Measurements from ENCODE around the gene AIRE. TPM values are rescaled to one million over a fixed set of nuclear protein-coding genes. Genes with fewer than 3 reads are reported as not detected.
"Not testable (repeated sequence)": the region's sequence is repeated elsewhere in the genome, so short reads cannot be mapped to it uniquely, and the experiment has no call there.

AIRE gene
- total and polyA plus RNA-seq, 12 donors, result 0.06 to 1.1 (median 0.09) TPM; not detected in 8

DNA sequence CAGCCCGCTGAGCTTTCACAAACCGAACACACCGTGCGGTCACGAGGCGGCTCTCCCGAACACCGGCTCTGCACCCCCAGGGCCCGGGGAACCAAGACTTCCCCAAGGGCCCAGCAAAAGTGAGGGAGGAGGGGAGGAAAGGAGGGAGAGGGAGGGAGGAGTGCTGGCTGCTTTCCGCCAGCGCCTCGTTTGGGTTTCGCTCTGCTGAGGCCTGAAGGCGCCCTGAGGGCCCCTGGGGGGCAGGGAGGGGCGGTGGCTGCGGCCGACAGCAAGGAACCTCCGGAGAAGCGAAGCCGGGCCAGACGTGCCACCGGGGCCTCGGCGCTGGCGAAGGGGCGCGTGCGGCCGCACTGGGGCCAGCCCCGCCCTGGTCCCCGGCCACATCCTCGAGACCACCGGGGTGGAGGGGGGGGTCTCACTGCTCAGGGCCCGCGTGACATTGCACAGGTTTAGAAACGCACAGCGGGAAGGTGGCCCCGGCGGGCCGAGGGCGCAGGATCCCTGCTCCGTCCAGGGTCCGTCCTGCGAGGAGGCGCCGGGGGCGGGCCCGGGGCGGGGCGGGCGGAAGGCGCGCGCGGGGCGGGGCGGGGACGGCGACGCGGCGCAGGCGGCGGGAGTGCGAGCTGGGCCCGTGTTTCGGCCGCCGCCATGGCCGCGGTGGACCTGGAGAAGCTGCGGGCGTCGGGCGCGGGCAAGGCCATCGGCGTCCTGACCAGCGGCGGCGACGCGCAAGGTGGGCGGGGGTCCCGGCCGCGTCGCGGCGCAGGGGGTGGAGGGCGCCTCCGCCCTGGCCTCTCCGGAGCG, 14.0 kb downstream of the AIRE start, which contains the start of gene PFKL:
TSS of gene PFKL (plus strand) at position 596 of the 804 bp plus-strand sequence. CDS start at position 649, 53 bp downstream.
- H3K27ac ChIP-seq, result peak within 1 kb of the TSS; percentile 48 to 92 (median 83)
- DNase-seq, result peak; percentile 48 to 72 (median 62)
- no peaks in the 10 kb centered on the region for H3K27me3 ChIP-seq
- peak in 1 of 2 donors; percentile 24 for TF ChIP-seq POLR2A (IDR thresholded peaks at IDR 0.05)
- TF ChIP-seq, protein P1, sequence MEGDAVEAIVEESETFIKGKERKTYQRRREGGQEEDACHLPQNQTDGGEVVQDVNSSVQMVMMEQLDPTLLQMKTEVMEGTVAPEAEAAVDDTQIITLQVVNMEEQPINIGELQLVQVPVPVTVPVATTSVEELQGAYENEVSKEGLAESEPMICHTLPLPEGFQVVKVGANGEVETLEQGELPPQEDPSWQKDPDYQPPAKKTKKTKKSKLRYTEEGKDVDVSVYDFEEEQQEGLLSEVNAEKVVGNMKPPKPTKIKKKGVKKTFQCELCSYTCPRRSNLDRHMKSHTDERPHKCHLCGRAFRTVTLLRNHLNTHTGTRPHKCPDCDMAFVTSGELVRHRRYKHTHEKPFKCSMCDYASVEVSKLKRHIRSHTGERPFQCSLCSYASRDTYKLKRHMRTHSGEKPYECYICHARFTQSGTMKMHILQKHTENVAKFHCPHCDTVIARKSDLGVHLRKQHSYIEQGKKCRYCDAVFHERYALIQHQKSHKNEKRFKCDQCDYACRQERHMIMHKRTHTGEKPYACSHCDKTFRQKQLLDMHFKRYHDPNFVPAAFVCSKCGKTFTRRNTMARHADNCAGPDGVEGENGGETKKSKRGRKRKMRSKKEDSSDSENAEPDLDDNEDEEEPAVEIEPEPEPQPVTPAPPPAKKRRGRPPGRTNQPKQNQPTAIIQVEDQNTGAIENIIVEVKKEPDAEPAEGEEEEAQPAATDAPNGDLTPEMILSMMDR (IDR thresholded peaks at IDR 0.05), result no peak
- peaks cover 8 to 28% of the 10 kb centered on the region in 2 donors for H3K4me1 ChIP-seq (replicated peaks in 1 of 2)
- intact Hi-C loops (cut with DNase I), result loop anchor here in 1 of 2 donors (5.0 kb wide), 1 partner anchor 38 kb away; the partner anchor contains the start of gene CFAP410
- 1 to 2% (median 1%) methylated on average over 21 to 94 of the region's 94 CpGs for WGBS, 4 donors
- peak within 1 kb of the TSS; percentile 15 to 86 (median 53) for H3K4me3 ChIP-seq
- no peaks in the 10 kb centered on the region for H3K36me3 ChIP-seq (replicated peaks in 1 of 2)
- no peaks in the 10 kb centered on the region for H3K9me3 ChIP-seq (replicated peaks in 1 of 3)

DNA sequence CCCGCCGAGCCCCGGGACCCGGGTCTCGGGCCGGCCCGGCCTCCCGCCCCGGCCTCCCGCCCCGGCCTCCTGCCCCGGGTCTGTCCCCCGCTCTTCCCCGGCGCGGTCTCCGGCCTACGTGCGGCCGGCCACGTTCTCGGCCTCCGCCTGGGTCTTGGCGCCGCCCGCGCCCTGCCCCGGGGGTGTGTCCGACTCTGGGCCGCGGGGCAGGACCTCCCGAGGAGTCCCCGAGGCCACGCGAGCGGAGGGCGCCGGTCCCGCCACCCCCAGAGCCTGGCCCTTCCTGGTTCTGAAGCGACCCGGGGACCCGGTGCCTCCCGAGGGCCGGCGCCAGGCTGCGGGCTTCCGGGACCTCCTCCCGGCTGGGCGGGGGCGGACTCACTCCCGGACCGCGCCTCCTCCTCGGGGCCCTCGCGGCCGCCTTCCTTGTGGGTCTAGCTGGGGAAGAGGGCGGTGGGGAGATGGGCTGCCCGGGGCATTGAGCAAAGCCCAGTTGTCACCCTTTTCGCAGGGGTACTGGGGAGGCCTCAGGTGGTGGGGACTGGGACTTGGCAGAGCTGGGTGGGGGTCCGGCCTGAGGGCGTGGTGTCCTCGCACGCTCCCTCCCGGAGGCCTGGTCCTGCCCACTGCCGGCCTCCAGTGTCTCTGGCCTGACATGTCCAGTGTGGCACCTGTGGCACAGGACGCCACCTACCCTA, 14.7 kb downstream of the AIRE start:
- intact Hi-C loops (cut with DNase I), result loop anchor here in 1 of 2 donors (5.0 kb wide), 1 partner anchor 37 kb away; the partner anchor contains the start of gene CFAP410
- Histone ChIP-seq H3K4me1 (replicated peaks in 1 of 2) (peaks cover 8 to 23% of the 10 kb centered on the region in 2 donors), H3K36me3 (replicated peaks in 1 of 2) (no peaks in the 10 kb centered on the region)

DNA sequence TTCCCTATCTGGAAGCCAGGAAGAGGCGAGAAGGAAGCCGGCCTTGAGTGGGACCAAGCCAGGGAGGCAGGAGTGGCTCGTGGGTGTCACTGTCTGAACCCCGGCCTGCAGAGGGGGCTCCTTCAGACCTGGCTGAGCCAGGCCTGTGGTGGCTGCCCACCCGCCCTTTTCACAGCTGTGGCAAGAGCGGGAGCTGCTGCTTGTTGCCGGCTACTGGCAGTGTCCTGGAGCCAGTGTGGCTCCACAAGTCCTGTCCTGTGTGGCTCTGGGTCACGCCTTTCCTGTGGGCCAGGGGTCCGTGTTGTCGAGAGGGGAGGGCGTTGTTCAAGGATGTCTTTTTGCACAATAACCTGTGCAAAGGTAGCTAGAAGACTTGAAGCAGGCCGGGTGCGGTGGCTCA, 15.5 kb downstream of the AIRE start:
- Histone ChIP-seq H3K36me3 (replicated peaks in 1 of 2) (no peaks in the 10 kb centered on the region), H3K4me1 (replicated peaks in 1 of 2) (peaks cover 8 to 23% of the 10 kb centered on the region in 2 donors), H3K27ac (peak overlapping the region in 1 of 5 donors; percentile 85), H3K9me3 (replicated peaks in 1 of 3) (no peaks in the 10 kb centered on the region), H3K27me3 (no peaks in the 10 kb centered on the region), H3K4me3 (peak overlapping the region in 1 of 4 donors; percentile 86)
- DNase-seq, result no peak
- no peak for TF ChIP-seq POLR2A (IDR thresholded peaks at IDR 0.05)
- TF ChIP-seq, protein P1 (IDR thresholded peaks at IDR 0.05), result no peak
- WGBS, 4 donors, result 62 to 100% (median 68%) methylated on average over 2 to 13 of the region's 13 CpGs
- intact Hi-C loops (cut with DNase I), result loop anchor here in 1 of 2 donors (5.0 kb wide), 1 partner anchor 36 kb away; the partner anchor contains the start of gene CFAP410

More for the DNA sequence above, 14.7 kb downstream of the AIRE start:
- Histone ChIP-seq H3K27me3 (no peaks in the 10 kb centered on the region), H3K9me3 (replicated peaks in 1 of 3) (no peaks in the 10 kb centered on the region), H3K27ac (peak overlapping the region in 4 of 5 donors; percentile 70 to 92 (median 84)), H3K4me3 (peak overlapping the region in 3 of 4 donors; percentile 33 to 86 (median 73))
- WGBS, 4 donors, result 0 to 5% (median 0%) methylated on average over 1 to 66 of the region's 67 CpGs
- peak; percentile 61 to 80 (median 77) for DNase-seq
- peak; percentile 11 to 62 for TF ChIP-seq POLR2A (IDR thresholded peaks at IDR 0.05)
- TF ChIP-seq, protein P1 (IDR thresholded peaks at IDR 0.05), result no peak

DNA sequence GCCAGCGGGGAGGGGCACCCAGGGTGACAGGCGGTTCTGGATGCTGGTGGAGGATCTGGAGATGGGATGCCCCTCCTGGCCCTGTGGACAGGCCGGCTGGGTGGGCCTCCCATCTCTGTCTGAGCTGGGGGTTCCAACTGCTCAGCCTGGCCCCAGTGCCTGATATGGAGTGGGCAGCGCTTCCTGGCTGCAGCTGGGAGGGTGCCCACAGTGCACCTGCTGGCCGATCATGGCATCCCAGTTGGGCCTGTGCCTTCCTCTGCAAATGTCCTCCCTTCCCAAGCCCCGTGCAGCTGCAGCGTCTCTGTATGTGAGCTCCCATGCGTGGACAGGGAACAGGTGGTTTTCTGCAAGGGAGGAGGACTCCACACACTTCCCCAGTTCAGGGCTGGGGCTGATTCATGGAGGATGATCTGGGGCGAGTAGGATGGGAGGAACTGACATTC, 16.3 kb downstream of the AIRE start:
- H3K4me1 ChIP-seq (replicated peaks in 1 of 2), result peaks cover 8 to 23% of the 10 kb centered on the region in 2 donors
- no peaks in the 10 kb centered on the region for H3K9me3 ChIP-seq (replicated peaks in 1 of 3)
- H3K4me3 ChIP-seq, result no peak overlapping the region
- H3K36me3 ChIP-seq (replicated peaks in 1 of 2), result no peaks in the 10 kb centered on the region
- DNase-seq, result no peak
- no peaks in the 10 kb centered on the region for H3K27me3 ChIP-seq
- no peak overlapping the region for H3K27ac ChIP-seq
- intact Hi-C loops (cut with DNase I), result loop anchor here in 1 of 2 donors (5.0 kb wide), 1 partner anchor 35 kb away; the partner anchor contains the start of gene CFAP410
- TF ChIP-seq, protein P1 (IDR thresholded peaks at IDR 0.05), result no peak
- no peak for TF ChIP-seq POLR2A (IDR thresholded peaks at IDR 0.05)
- WGBS, 4 donors, result 62 to 88% (median 74%) methylated on average over 3 to 9 of the region's 9 CpGs

DNA sequence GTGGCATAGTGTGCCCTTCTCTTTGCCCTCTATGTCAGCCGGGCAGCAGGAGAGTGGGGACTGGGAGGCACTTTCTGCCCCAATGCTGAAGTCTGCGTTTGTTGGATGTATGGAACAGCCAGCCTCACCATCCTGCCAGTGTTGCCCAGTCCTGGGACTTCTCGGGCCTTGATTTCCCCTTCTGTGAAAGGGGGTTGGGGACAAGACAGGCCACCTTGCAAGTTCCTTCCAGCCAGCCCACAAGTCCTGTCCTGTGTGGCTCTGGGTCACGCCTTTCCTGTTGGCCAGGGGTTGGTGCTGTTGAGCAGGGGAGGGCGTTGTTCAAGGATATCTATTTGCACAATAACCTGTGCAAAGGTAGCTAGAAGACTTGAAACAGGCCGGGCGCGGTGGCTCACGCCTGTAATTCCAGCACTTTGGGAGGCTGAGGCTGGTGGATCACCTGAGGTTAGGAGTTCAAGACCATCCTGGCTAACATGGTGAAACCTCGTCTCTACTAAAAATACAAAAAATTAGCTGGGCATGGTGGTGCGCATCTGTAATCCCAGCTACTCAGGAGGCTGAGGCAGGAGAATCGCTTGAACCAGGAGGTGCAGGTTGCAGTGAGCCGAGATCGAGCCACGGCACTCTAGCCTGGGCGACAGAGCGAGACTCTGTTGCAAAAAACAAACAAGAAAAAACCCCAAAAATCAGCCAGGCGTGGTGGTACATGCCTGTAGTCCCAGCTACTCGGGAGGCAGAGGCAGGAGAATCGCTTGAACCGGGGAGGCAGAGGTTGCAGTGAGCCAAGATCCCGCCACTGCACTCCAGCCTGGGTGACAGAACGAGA, 17.1 kb downstream of the AIRE start:
- not testable (repeated sequence) for H3K27ac ChIP-seq; H3K4me3 ChIP-seq; DNase-seq; H3K9me3 ChIP-seq (replicated peaks in 1 of 3); H3K27me3 ChIP-seq; H3K36me3 ChIP-seq (replicated peaks in 1 of 2)
- H3K4me1 ChIP-seq (replicated peaks in 1 of 2), result peaks cover 8 to 18% of the 10 kb centered on the region in 2 donors
- WGBS, 4 donors, result 85 to 93% (median 89%) methylated on average over 21 to 23 of the region's 23 CpGs
- intact Hi-C loops (cut with DNase I), result loop anchor here in 1 of 2 donors (5.0 kb wide), 1 partner anchor 35 kb away; the partner anchor contains the start of gene CFAP410

Data from adrenal gland (tissue), 12 donors.